OCI-LY1 (cell line): Measurements from ENCODE around the gene SYT5.

ENCODE experiments used
- H2AFZ ChIP-seq: fragments of 200-600 bp; sonication (generic), shearing (Covaris generic); 2 replicates; pipeline ENCODE4 v1.6.0; 2014; ENCODE audit warnings: antibody characterized with exemption, mild to moderate bottlenecking, low read length
- H3F3A ChIP-seq: fragments of 200-600 bp; sonication (generic), shearing (Covaris generic); 2 replicates; pipeline ENCODE4 v1.6.0; 2014; ENCODE audit warnings: mild to moderate bottlenecking, antibody characterized with exemption, low read length, moderate library complexity; ENCODE audit not compliant: insufficient read depth
- H3K27ac ChIP-seq: fragments of 200-600 bp; sonication (generic); 2 replicates; pipeline ENCODE4 v1.5.1; 2014; ENCODE audit warnings: low read length, mixed run types, mild to moderate bottlenecking, low read depth; ENCODE audit not compliant: poor library complexity, severe bottlenecking
- H3K27me3 ChIP-seq: fragments of 200-600 bp; sonication (generic); 2 replicates; pipeline ENCODE4 v1.6.0; 2014; ENCODE audit warnings: antibody characterized with exemption, mild to moderate bottlenecking, low read length, moderate library complexity; ENCODE audit not compliant: insufficient read depth
- H3K36me3 ChIP-seq: fragments of 200-600 bp; sonication (generic); 2 replicates; pipeline ENCODE4 v1.6.1; 2014; ENCODE audit warnings: mild to moderate bottlenecking, antibody characterized with exemption, low read length, moderate library complexity, mixed read lengths; ENCODE audit not compliant: insufficient read depth
- H3K4me1 ChIP-seq: fragments of 200-600 bp; sonication (generic); 2 replicates; pipeline ENCODE4 v1.5.1; 2014; ENCODE audit warnings: mild to moderate bottlenecking, low read length, moderate library complexity; ENCODE audit not compliant: insufficient read depth, severe bottlenecking
- H3K4me2 ChIP-seq: fragments of 200-600 bp; sonication (generic), shearing (Covaris generic); 2 replicates; pipeline ENCODE4 v1.6.1; 2014; ENCODE audit warnings: low read length
- H3K4me3 ChIP-seq: fragments of 200-600 bp; sonication (generic); 2 replicates; pipeline ENCODE4 v1.5.1; 2014; ENCODE audit warnings: low read length, low read depth, mild to moderate bottlenecking, mixed read lengths; ENCODE audit not compliant: poor library complexity, severe bottlenecking
- H3K79me2 ChIP-seq: fragments of 200-600 bp; shearing (Covaris generic); 2 replicates; pipeline ENCODE4 v1.6.1; 2016; ENCODE audit warnings: mixed run types, low read length, mixed read lengths; ENCODE audit not compliant: insufficient read depth
- H3K9ac ChIP-seq: fragments of 200-600 bp; sonication (generic), shearing (Covaris generic); 2 replicates; pipeline ENCODE4 v1.6.1; 2014; ENCODE audit warnings: mild to moderate bottlenecking, low read length, mixed read lengths
- H3K9me2 ChIP-seq: fragments of 200-600 bp; sonication (generic), shearing (Covaris generic); 2 replicates; pipeline ENCODE4 v1.6.1; 2014; ENCODE audit warnings: low read depth, mild to moderate bottlenecking, low read length, mixed read lengths
- H3K9me3 ChIP-seq: fragments of 200-600 bp; shearing (Covaris generic); 2 replicates; pipeline ENCODE4 v1.6.1; 2014; ENCODE audit warnings: low read length, mixed read lengths
- H4K20me1 ChIP-seq: fragments of 200-600 bp; sonication (generic), shearing (Covaris generic); 2 replicates; pipeline ENCODE4 v1.6.0; 2016; ENCODE audit warnings: mild to moderate bottlenecking, low read length; ENCODE audit not compliant: insufficient read depth
- CTCF ChIP-seq: fragments of 200-600 bp; sonication (generic), shearing (Covaris generic); IDR thresholded peaks from 2 replicates; pipeline ENCODE4 v1.5.1; 2017; ENCODE audit warnings: mild to moderate bottlenecking, antibody characterized with exemption, low read length, moderate library complexity, mixed read lengths
- EZH2 ChIP-seq: fragments of 200-600 bp; sonication (generic), shearing (Covaris generic); IDR thresholded peaks from 2 replicates; pipeline ENCODE4 v1.8.0; 2017; ENCODE audit warnings: borderline replicate concordance, mixed run types, mild to moderate bottlenecking, antibody characterized with exemption, low read length, moderate library complexity, mixed read lengths

SYT5 gene

DNA sequence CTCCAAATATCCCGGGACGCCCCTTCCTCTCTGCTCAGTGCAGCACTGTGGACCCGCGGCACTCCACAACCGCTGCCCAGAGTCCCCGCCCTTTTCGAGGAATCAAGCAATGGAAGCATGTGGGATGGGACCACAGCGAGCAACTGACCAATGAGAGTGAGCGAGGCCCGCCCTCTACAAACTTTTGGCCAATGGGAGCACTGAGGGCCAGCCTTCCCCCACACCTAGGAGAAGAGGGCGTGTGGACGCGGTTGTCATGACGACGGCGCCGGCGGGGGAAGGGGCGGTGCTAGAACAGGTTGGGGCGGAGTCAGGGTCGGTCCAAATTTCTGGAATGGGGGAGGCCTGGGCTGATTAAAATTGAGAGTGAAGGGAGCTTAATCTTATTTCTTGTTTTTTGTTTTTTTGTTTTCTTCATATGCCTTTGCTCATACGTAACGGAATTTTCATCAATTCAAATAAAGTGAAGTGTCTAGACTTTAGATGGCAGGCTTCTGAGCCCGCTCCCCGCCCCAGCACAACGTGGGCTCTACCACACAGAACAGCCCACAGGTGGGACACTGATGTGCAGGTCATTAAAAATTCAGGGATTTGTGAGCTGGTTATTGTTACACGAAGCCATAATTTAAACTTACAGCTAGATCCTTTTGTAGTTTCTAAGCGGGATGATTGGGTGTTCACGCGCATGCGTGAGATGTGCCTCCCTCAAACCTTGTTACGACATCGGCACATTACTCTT, 13.4 kb downstream of the SYT5 start, which contains the start of gene DNAAF3:
Gene DNAAF3, minus strand, starts transcription at position 84 of the 739 bp plus-strand sequence. CDS start 200 bp downstream, outside the sequence.
- Histone ChIP-seq H3K4me3 (no peak within 1 kb of the TSS), H3K9me2 (no peaks in the 10 kb centered on the region), H3K36me3 (no peaks in the 10 kb centered on the region), H2AFZ (no peak within 1 kb of the TSS), H3K9me3 (no peaks in the 10 kb centered on the region), H3K27me3 (no peaks in the 10 kb centered on the region), H3K4me2 (no peak within 1 kb of the TSS), H3K4me1 (no peaks in the 10 kb centered on the region), H3K79me2 (no peaks in the 10 kb centered on the region), H4K20me1 (no peaks in the 10 kb centered on the region), H3K27ac (no peak within 1 kb of the TSS), H3K9ac (no peak within 1 kb of the TSS), H3F3A (no peaks in the 10 kb centered on the region)
- TF ChIP-seq EZH2 (no peak), CTCF (no peak)

DNA sequence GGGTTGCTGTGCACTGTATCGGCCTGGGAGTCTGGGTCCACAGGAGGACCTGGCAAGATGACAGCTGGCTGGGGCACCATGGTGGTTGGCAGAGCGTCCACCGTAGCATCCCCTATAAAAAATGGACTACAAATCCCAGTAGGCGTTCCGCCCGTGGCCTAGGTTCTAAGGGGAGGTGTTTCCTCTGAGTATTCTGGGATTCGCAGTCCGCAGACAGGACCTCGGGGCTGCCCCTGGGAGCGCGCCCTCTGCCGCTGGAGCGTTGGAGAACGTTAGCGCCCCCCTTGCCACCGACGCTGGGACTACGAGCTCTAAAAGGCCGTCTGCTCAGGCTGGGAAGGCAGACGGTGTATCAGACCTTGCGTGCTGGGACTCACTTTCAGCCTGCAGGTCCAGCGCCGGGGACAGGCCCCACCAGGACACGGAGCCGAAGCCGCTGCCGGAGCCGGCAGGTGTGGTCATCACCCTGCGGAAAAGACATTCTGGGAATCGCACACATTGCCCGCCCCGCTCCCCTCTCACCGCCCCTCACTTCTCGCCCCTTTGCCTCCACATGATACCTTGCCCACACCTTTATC, 14.0 kb downstream of the SYT5 start:
- Histone ChIP-seq H3F3A (no peaks in the 10 kb centered on the region), H3K4me2 (no peak overlapping the region), H3K9me2 (no peaks in the 10 kb centered on the region), H3K36me3 (no peaks in the 10 kb centered on the region), H3K4me1 (no peaks in the 10 kb centered on the region), H3K9ac (no peak overlapping the region), H4K20me1 (no peaks in the 10 kb centered on the region), H3K4me3 (no peak overlapping the region), H3K9me3 (no peaks in the 10 kb centered on the region), H3K79me2 (no peaks in the 10 kb centered on the region), H3K27ac (no peak overlapping the region), H2AFZ (no peak overlapping the region), H3K27me3 (no peaks in the 10 kb centered on the region)
- no peak for TF ChIP-seq CTCF
- no peak for TF ChIP-seq EZH2

DNA sequence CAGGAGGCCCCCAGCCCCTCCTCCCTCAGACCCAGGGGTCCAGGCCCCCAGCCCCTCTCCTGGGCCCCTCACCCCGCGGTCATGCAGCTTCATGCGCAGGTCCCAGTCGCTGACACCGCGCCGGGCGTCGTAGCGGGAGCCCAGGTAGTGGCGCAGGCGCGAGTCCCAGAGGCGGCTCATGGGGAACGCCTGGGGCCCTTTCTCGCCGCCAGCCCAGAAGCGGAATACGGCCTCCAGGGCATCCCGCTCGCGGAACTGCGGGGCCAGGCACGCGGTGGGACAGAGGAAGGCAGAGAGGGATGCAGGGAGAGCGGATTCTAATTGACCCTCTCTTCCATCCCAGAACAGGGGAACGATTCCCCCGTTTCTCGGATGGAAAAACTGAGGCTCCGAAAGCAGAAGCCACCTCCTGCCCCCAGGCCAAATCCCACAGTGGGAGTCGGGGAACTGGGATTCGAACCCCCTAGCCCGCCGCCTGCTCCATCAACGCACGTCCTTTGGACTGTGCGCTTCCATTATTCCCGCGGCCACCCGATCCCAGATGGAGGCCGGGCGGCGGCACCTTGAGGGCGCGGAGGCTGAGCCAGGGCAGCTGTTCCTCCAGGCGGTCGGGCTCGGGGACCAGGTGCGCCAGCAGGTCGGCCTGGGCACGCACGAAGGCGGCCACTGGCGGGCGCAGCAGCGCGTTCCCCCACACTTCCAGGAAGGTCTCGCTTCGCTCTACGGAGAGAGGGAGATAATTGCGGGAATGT, 18.3 kb downstream of the SYT5 start:
- Histone ChIP-seq H3K4me3 (no peak overlapping the region), H3K4me1 (no peaks in the 10 kb centered on the region), H2AFZ (no peak overlapping the region), H3F3A (no peaks in the 10 kb centered on the region), H4K20me1 (no peaks in the 10 kb centered on the region), H3K27ac (no peak overlapping the region), H3K4me2 (no peak overlapping the region), H3K9ac (no peak overlapping the region), H3K27me3 (no peaks in the 10 kb centered on the region), H3K9me2 (no peaks in the 10 kb centered on the region), H3K9me3 (no peaks in the 10 kb centered on the region), H3K36me3 (no peaks in the 10 kb centered on the region), H3K79me2 (no peaks in the 10 kb centered on the region)
- TF ChIP-seq EZH2 = no peak
- no peak for TF ChIP-seq CTCF
